KMS-11 (cell line): Measurements from ENCODE around the gene RYR2.

ENCODE experiments used
- H2AFZ ChIP-seq: fragments of 200-600 bp; sonication (generic); 2 replicates; pipeline ENCODE4 v1.6.1; 2016; ENCODE audit warnings: antibody characterized with exemption, mixed run types, low read depth
- H3K27ac ChIP-seq: fragments of 200-600 bp; sonication (generic); 2 replicates; pipeline ENCODE4 v1.6.1; 2016; ENCODE audit warnings: mild to moderate bottlenecking, mixed run types
- H3K27me3 ChIP-seq: fragments of 200-600 bp; sonication (generic); 2 replicates; pipeline ENCODE4 v1.6.1; 2017; ENCODE audit warnings: mild to moderate bottlenecking, low read depth, mixed run types, moderate library complexity; ENCODE audit not compliant: insufficient read depth
- H3K36me3 ChIP-seq: fragments of 200-600 bp; sonication (generic); 2 replicates; pipeline ENCODE4 v1.6.1; 2017; ENCODE audit warnings: mild to moderate bottlenecking, mixed run types; ENCODE audit not compliant: insufficient read depth
- H3K4me1 ChIP-seq: fragments of 200-600 bp; sonication (generic); 2 replicates; pipeline ENCODE4 v1.6.1; 2016; ENCODE audit warnings: mild to moderate bottlenecking, low read depth, mixed run types; ENCODE audit not compliant: poor library complexity, severe bottlenecking
- H3K4me2 ChIP-seq: fragments of 200-600 bp; sonication (generic); 2 replicates; pipeline ENCODE4 v1.7.0; 2016; ENCODE audit warnings: mild to moderate bottlenecking, mixed run types
- H3K4me3 ChIP-seq: fragments of 200-600 bp; sonication (generic); IDR thresholded peaks from 2 replicates; pipeline ENCODE4 v1.6.1; 2017; ENCODE audit warnings: low read depth, low read length, mixed read lengths; ENCODE audit not compliant: insufficient read depth
- H3K79me2 ChIP-seq: fragments of 200-600 bp; sonication (generic); 2 replicates; pipeline ENCODE4 v1.6.1; 2016; ENCODE audit warnings: low read depth, mixed run types; ENCODE audit not compliant: insufficient read depth
- H3K9ac ChIP-seq: fragments of 200-600 bp; sonication (generic); 2 replicates; pipeline ENCODE4 v1.6.1; 2016; ENCODE audit warnings: mild to moderate bottlenecking, mixed run types
- H4K20me1 ChIP-seq: fragments of 200-600 bp; sonication (generic); 2 replicates; pipeline ENCODE4 v1.6.1; 2016; ENCODE audit warnings: mild to moderate bottlenecking, mixed run types; ENCODE audit not compliant: insufficient read depth
- CTCF ChIP-seq: fragments of 200-600 bp; sonication (generic); conservative IDR thresholded peaks from 2 replicates; pipeline ENCODE4 v1.6.1; 2017; ENCODE audit warnings: low read depth, mild to moderate bottlenecking, antibody characterized with exemption, low read length, moderate library complexity, mixed read lengths

Gene RYR2

GRCh38 chr1:237695878-237696277 lies 653.9 kb downstream of the RYR2 start:
- Histone ChIP-seq H3K4me1 (peaks cover under 1% of the 10 kb centered on the region), H3K27me3 (no peaks in the 10 kb centered on the region), H3K4me3 (no peak overlapping the region), H3K4me2 (no peak overlapping the region), H3K36me3 (no peaks in the 10 kb centered on the region), H3K9ac (no peak overlapping the region), H3K79me2 (no peaks in the 10 kb centered on the region), H2AFZ (no peak overlapping the region), H3K27ac (no peak overlapping the region), H4K20me1 (no peaks in the 10 kb centered on the region)
- no peak for TF ChIP-seq CTCF

GRCh38 chr1:237700181-237700580 lies 658.2 kb downstream of the RYR2 start:
- Histone ChIP-seq H3K27ac (no peak overlapping the region), H2AFZ (no peak overlapping the region), H3K4me2 (no peak overlapping the region), H3K79me2 (no peaks in the 10 kb centered on the region), H3K27me3 (no peaks in the 10 kb centered on the region), H3K4me3 (no peak overlapping the region), H4K20me1 (no peaks in the 10 kb centered on the region), H3K4me1 (peaks cover 25% of the 10 kb centered on the region), H3K36me3 (no peaks in the 10 kb centered on the region), H3K9ac (no peak overlapping the region)
- TF ChIP-seq CTCF, result no peak

GRCh38 chr1:237701534-237701933 lies 659.5 kb downstream of the RYR2 start:
- Histone ChIP-seq H3K4me2 (peak overlapping the region; percentile 55), H4K20me1 (no peaks in the 10 kb centered on the region), H3K27ac (peak overlapping the region; percentile 19; the same call in 1 of the 2 replicates), H3K9ac (no peak overlapping the region), H3K36me3 (no peaks in the 10 kb centered on the region), H3K79me2 (no peaks in the 10 kb centered on the region), H2AFZ (no peak overlapping the region), H3K4me1 (peaks cover 25% of the 10 kb centered on the region), H3K27me3 (no peaks in the 10 kb centered on the region), H3K4me3 (no peak overlapping the region)
- TF ChIP-seq CTCF, result no peak

- Histone ChIP-seq H3K27me3 (no peaks in the 10 kb centered on the region), H3K79me2 (no peaks in the 10 kb centered on the region), H3K4me1 (peaks cover 25% of the 10 kb centered on the region), H4K20me1 (no peaks in the 10 kb centered on the region), H2AFZ (no peak overlapping the region), H3K27ac (peak overlapping the region; percentile 19; the same call in 1 of the 2 replicates), H3K9ac (no peak overlapping the region), H3K4me2 (peak overlapping the region; percentile 55), H3K36me3 (no peaks in the 10 kb centered on the region), H3K4me3 (no peak overlapping the region)
- no peak for TF ChIP-seq CTCF
These were observed 660.2 kb downstream of the RYR2 start for GRCh38 chr1:237702161-237702560.
